Stimulated activated naive CD8-positive, alpha-beta T cell treated with anti-CD3 and anti-CD28 coated beads, Interleukin-15, Interleukin-2, amounts not matched to agents 100 U/mL and 50 U/mL, for 24 hours (primary cell): ENCODE measurements around the gene PAX6.
"Not testable (repeated sequence)": the region's sequence is repeated elsewhere in the genome, so short reads cannot be mapped to it uniquely, and the experiment has no call there.

Source experiments
- ATAC-seq: fragments of 150-1000 bp; cut with Tn5 transposase; one replicate; pipeline ENCODE4 v1.10.0; 2021
- DNase-seq: peaks from one replicate; pipeline ENCODE4 v3.0.0; 2021

The PAX6 gene

DNA sequence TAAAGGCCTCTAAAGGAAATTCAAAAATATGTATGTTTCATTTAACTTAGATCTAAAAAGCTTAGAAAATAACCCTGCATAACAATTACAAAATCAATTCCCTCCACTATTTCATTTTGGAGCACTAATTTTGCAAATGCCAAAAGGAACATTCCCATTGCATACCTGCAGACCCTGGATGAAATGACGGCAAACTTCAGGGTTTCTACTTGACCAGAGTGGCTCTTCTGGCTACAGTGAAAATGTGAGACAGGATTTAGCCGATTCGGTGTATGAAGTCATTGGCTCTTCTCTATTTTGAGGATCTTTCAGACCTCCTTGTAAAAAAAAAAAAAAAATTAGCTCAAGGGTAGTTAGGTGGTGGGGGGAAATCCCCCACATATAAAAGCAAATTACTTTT lies 44.1 kb downstream of the PAX6 start:
- DNase-seq = no peak
- ATAC-seq = no peak

DNA sequence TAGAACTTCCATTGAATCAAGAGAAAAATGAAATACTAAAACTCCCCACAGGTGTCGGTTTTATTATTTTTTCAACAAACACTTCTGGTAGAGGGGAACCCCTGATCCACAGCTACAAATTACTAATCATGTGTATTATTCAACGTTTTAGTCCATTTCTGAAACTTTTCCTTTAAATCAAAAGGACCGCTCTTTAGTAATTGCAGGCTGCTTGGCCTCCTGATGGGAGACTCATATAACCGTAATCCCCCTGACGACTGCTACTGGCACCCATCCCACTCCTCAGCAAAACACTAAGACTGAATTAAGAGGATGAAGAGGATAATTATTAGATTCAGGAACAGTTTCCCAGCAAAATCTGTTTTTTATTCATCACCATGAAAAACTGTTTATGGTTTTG lies 46.4 kb downstream of the PAX6 start:
- no peak for DNase-seq
- ATAC-seq = no peak

DNA sequence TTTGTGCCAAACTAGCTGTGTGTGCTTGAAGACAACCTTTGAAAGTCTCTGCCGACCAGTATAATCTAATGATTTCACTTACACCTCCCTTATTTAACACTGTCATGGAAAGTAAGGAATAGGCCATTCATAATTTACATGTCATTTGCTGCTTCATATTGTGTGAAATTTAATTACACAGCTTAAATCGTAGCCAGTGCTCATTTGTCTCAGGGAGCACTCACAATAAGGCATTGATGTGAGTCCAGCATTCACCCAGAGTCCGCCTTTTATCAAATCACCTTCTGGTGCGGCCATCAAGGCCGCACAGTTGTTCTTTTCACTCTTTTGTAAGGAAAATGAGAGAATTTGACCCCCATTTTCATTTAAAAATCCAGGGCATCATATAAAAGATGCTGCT lies 46.9 kb downstream of the PAX6 start:
- no peak for DNase-seq
- no peak for ATAC-seq

DNA sequence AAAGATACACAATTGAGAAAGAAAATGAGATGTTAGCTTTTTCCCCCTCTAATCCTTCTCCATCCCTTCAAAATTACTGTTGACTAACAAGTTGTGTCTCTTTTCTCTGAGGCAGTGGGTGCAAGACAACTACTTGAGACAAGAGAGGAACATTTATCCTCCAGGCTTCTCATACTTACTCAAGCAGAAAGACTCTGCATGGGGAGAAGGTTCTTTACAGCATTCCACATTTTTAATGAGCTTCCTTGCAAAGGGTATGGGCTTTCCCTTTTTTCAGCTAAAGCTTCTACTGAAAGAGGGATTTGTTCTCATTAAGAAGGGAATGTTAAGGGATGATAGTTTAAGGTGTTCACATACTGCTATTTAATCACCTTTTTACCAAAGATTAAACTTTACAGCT lies 47.8 kb downstream of the PAX6 start:
- ATAC-seq = no peak

DNA sequence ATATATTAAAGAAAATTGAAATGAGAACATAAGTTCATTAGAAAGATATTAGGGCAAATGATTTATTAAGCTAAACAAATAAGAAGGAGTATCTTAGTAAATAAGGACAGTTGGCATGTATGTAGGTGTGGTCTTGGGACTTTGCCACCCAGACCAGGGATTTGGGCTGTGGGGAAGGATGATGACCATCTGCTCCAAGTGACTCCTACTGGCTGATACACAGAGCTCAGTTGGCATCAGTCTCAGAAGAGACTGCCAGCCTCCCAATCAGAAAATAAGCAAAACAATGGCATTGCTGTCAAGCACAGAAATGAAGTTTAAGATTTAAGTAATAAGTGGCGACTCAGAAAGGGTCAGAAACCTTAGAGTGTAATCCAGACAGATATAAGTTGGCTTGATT lies 49.5 kb downstream of the PAX6 start:
- ATAC-seq (no peak), DNase-seq (no peak)

More for the DNA sequence above, 47.8 kb downstream of the PAX6 start:
- DNase-seq = no peak

DNA sequence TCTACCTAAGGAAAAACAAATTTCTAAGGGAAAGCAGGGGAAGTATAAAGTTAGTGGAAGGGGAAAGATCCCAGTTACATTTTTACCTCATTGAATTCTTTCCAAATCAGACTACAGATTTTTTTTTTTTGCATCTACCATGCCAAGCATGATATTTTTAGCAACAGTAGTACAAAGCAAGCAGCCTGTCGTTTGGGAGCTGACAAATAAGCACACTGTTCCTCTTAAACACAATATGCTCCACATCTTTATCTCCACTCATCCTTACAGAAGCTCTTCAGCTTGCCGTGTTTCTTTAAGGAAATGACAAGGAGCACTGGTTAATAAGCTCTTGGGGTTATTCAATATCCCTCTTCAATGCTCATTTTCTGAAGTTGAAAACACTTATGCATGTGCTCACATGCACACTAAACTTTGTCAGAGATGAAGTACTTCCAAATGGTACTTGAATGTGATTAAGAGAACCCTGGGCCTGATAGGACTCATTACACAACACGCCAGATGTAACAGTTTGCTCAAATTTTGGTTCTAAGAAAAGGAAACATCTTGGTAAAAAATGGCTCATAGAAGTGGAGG lies 53.8 kb downstream of the PAX6 start:
- ATAC-seq (no peak), DNase-seq (no peak)

DNA sequence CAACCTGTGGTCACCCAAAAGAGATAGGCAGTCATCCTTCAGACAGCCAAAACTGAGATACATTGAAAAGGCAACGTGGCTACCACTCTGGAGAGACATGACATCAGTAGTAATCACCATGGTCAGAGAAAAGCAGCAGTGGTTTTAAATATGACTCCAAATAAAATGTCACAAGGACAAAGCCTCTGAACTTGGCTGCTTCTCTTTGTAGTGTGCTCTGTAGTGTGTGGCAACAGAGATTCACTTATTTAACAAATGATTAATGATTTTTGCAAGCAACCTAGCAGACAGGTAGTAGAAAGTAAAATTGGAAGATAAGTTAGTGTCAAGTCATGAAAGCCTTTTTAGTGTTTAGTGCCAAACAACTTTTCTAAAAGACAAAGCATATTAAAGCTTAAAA lies 63.5 kb downstream of the PAX6 start:
- DNase-seq (no peak), ATAC-seq (no peak)

DNA sequence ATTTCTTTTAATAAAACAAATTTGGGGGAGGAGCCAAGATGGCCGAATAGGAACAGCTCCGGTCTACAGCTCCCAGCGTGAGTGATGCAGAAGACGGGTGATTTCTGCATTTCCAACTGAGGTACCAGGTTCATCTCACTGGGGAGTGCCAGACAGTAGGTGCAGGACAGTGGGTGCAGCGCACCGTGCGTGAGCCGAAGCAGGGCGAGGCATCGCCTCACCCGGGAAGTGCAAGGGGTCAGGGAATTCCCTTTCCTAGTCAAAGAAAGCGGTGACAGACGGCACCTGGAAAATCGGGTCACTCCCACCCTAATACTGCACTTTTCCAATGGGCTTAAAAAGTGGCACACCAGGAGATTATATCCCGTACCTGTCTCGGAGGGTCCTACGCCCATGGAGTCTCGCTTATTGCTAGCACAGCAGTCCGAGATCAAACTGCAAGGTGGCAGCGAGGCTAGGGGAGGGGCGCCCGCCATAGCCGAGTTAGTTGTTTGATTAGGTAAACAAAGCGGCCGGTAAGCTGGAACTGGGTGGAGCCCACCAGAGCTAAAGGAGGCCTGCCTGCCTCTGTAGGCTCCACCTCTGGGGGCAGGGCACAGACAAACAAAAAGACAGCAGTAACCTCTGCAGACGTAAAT lies 70.3 kb downstream of the PAX6 start:
- DNase-seq, ATAC-seq: not testable (repeated sequence)

DNA sequence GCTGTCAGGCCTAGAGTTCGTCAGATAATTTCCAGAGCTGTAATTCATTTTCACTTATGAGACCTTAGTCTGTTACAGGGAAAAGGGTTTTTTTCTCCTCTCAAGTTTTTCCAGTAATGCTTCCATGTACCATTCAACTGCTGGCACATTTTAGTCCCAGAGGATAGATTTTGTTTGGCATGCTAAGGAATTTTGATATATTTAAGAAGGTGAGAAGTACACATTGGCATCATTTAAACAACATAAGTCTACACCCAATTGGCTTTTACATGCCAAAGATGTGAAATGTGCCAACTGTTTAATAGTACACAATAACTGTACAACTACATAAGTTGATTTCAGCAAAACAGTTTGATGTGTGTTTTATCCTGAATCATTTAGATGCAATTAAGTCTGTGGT lies 71.0 kb downstream of the PAX6 start:
- no peak for DNase-seq
- ATAC-seq = no peak
